GM21576 (cell line): Measurements from ENCODE around the gene MYO1C.
"Not testable (repeated sequence)": the region's sequence is repeated elsewhere in the genome, so short reads cannot be mapped to it uniquely, and the experiment has no call there.

Source experiments
- ATAC-seq: cut with Tn5 transposase; IDR thresholded peaks from one replicate; pipeline ENCODE4 v1.9.1; 2021; ENCODE audit warnings: mild to moderate bottlenecking, moderate library complexity; ENCODE audit not compliant: unreplicated experiment

MYO1C gene

DNA sequence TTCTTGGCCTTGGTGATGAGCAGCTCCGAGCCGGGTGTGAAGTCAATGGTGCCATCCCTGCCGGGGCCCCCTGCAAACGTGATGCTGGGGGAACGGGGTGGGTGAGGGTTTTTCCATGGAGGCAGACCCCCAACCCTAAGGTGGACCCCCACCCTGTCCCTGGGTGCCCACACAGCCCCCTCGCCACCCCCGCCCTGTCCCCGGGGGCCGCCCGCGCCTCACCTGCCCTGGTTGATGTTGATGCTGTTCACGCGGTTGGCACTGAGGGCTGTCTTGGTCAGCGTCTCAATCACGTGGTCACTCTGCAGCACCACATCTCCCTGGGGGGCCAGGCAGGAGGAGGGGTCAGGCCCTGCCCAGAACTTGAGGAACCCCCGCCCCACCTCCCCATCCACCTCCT, 25.2 kb downstream of the MYO1C start:
- ATAC-seq: no peak

DNA sequence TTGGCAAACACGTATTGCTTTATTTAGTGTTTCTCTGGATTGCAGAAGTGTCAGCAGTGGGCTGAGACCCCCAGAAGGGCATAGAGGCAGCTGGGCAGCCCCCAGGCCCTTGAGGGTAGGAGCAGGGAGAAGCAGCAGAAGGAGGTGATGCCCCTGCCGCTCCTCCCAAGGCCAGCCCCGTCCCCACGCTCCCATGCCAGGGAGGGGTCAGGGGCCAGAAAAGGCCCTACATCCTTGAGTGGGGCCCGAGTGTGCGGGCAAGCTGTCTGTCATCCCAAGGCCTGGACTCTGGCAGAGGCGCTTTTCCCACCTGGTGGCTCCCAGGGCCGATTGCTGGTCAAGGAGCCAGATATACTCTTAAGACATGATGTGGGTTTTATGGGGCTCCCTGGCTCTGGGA, 28.3 kb downstream of the MYO1C start:
- no peak for ATAC-seq

DNA sequence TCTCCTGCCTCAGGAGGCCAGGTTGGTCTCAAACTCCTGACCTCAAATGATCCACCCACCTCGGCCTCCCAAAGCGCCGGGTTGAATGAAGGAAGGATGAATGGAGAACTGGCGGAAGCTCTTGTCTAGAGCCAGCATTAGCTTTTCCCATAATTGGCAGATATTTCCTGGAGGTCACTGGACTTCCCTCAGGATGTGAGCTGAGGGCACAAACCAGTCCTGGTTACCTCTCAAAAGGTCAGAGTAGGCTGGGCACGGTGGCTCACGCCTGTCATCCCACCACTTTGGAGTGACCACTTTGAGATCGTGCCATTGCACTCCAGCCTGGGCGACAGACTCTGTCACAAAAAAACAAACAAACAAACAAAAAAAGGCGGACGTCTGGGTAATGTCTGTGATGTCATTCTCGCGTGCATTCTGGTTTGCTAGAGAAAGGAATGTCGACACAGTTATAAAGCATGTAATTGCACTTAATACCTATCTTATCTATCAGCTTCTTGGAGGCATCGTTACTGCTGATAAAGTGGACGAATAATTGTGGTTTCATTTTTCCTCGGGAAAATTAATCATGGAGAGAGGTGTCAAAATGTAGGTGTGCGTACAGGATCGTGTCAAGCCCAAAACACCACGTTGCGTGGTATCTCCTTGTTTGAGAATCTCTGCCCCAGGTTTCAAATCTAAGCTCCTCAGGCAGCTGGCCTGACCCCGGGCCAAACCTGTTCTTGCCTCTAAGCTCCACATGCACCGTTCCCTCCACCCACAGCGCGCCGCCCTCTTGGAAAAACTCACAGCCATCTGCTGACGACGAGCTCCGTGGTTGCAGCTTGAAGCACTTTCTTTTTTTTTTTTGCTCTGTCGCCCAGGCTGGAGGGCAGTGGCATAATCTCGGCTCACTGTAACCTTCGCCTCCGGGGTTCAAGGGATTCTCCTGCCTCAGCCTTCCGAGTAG, 30.0 kb downstream of the MYO1C start:
- ATAC-seq: no peak

DNA sequence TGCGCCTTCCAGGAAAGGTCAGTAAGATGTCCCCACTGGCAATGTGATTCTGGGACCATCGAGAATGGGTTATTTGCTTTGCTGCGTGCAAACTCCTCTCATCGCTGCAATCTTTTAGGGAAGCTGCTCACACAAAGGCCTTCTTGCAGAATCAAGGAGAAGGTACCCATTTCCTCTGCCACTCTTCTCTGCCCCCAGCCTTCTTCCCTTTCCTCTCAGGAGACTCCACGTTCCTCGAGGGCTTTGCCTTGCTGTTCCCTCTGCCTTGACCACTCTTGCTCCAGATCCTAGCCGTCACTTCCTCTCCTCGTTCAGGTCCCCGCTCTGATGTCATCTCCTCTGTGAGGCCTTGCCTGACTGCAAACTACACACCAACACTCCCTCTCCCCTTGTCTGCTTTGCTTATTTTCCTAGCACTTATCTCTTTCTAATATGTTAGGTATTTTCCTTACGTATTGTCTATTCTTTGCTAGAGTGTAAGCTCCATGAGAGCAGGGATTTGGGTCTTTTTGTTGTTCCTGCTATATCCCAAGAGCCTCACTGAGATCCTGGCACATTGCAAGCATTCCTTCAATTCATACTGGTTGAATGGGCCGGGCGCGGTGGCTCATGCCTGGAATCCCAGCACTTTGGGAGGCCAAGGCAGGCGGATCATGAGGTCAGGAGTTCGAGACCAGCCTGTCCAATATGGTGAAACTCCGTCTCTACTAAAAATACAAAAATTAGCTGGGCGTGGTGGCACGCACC, 31.1 kb downstream of the MYO1C start:
- no peak for ATAC-seq

DNA sequence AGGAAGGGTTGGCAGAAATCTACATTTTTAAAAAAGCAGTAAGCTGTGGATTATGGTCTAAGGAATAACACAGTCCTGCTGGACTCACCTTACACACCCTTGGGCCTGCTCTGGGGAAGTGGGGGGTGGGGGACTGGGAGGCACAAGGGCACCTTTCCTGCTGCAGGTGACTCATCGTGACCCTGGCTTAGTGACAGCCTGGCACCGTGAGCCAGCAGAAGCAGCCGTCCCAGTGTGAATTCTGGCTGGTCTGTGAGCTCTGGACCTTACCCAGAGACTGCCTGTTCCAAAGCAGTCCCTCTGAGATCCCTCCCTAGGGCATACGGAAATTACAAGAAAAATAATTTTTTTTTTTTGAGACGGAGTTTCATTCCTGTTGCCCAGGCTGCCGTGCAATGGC, 32.3 kb downstream of the MYO1C start:
- no peak for ATAC-seq

DNA sequence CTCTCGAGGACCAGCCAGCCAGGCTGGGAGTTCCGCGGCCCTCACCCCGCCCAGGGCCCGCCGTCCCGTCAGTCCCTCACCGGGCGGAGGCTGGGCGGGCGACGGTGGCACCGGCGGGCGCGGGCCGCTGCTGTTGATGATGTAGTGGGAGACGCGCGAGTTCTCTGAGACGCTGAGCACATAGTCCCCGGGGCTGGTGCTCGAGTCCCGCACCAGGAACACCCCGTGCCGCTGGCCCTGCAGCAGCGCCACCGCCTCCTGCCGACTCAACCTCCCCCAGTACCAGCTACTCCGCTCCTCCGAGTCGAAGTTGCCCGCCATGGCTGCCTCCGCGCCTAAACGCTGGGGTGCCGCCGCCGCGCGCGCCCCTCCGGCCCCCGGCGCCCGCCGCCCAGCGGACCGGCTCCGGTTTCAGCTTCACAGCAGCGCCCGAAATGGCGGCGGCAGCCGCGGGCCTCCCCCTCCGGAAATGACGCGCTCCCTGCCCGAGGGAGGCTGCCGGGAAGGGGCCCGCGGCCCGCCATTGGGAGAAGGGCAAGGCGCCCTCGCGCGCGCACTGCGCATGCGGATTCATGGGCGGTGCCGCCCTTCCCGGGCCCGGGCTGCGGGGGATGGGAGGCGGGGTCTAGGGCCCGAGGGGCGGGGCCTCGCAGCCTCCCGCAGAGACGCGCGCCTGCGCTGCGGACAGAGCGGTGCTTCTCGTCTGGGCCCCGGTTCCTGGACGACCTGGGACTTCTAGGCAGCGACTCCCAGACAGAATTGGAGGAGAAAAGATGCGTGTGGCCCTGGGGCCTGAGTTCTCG, 36.5 kb downstream of the MYO1C start, which contains the start of gene CRK:
CRK (minus strand) TSS at position 436 of the 803 bp plus-strand sequence; CDS start at position 321, 115 bp downstream.
- peak; percentile 66 for ATAC-seq

DNA sequence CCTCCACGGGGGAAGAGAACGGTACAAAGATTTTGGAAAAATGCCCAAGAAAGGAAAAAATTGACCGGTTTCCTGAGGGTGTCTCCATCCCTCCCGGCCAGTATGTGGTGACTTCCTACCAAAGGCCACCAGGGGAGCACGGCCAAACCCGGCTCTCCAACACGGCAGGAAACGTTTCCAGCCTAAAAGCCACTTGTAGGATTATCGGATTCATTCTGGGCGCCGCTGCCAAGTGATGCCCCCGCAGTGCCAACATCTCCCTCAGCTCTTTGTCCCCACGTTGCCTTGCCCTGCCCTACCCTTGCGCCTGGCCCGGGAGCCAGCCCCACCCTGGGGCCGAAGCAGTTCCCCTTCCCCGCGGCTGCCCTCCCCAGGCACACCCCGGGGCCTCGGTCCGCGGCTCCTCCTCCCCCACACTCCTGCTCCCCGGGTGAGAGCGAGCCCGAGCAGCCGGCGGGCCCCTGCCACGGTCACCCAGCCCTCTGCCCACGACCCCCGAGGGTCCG, 37.1 kb downstream of the MYO1C start:
- ATAC-seq: peak; percentile 33

DNA sequence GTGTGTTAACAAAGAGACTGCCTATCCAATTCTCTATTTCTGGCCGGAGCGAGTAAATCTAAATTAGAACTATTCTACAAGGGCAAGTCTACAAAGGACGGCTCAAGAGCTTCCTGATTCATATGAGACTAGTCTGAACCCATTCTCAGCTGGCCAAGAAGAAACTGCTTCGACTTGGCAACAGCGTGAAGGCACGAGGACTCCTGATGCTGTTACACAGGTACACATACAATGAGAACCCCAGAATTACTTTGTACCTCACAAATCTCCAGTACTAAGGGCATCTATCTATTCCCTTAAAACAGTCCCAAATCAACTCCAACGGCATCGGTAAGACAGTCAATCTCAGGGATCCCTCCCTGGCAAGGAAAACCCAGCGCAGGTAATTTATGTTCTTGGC, 37.9 kb downstream of the MYO1C start:
- no peak for ATAC-seq

DNA sequence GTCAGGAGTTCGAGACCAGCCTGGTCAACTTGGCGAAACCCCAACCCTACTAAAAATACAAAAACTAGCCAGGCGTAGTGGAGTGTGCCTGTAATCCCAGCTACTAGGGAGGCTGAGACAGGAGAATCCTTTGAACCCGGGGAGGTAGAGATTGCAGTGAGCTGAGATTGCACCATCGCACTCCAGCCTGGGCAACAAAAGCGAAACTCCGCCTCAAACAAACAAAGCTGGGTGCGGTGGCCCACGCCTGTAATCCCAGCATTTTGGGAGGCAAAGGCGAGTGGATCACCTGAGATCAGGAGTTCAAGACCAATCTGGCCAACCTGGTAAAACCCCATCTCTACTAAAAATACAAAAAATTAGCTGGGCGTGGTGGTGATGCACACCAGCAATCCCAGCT, 38.8 kb downstream of the MYO1C start:
- not testable (repeated sequence) for ATAC-seq

DNA sequence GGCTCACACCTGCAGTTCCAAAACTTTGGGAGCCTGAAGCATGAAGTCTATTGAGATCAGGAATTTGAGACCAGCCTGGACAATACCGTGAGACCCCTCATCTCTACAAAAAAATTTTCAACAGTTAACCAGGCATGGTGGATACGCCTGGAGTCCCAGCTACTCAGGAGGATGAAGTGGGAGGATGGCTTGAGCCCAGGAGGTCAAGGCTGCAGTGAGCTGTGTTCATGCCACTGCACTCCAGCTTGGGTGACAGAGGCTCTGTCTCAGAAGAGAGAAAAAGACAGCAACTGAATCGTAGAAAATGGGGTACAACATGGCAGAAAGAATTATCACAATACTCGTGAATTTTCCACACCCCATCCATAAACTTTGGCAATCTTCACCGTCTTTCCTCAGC, 39.6 kb downstream of the MYO1C start:
- ATAC-seq: no peak

DNA sequence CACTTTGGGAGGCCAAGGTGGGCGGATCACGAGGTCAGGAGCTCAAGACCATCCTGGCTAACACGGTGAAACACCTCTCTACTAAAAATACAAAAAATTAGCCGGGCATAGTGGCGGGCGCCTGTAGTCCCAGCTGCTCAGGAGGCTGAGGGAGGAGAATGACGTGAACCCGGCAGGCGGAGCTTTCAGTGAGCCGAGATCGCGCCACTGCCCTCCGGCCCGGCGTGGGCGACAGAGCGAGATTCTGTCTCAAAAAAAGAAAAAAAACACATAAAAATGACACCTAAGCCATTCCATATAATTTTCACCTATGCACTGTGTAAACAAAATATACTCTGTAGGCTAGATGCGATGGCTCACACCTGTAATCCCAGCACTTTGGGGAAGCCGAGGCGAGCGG, 42.2 kb downstream of the MYO1C start:
- not testable (repeated sequence) for ATAC-seq

DNA sequence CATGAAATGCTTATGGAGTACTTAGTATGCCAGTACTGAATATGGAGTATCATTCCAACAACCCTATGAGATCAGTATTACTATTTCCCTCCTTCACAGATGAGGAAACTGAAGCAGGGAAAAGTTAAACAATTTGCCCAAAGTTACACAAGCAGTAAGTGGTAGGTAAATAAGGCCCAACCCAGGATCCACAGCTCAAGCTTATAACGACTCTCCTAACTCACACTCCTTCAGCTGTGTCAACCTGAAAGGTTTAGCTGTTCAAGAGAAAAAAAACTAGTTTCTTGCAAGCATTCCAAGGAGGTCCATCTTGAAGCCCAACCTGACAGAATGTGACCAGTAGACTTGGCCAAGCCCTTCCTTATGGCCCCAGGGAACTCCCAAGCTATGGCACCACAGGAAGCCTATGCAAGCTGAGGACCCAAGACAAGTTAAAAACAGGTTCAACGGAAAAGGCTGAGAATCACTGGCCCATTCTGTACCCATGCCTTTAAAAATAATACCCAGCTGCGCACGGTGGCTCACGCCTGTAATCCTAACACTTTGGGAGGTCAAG, 43.0 kb downstream of the MYO1C start:
- ATAC-seq: no peak

DNA sequence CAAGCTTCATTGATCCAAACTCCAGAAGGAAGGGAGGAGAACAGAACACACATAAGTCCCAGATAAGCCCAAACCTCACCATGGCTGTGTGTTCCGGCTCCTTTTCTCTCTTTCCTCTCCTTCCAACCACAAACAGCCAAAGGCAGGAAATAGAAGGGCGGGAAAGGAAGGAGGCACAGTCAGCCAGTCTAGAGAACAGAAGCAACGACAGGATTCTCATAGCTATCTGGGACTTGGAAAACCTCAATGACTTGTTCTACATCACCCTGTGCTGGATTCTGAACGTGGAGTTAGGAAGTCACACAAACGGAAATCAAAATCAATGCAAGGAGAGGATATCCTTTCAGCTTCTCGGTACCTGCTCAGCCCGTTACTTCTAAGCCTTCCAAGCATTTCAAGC, 45.4 kb downstream of the MYO1C start:
- no peak for ATAC-seq

DNA sequence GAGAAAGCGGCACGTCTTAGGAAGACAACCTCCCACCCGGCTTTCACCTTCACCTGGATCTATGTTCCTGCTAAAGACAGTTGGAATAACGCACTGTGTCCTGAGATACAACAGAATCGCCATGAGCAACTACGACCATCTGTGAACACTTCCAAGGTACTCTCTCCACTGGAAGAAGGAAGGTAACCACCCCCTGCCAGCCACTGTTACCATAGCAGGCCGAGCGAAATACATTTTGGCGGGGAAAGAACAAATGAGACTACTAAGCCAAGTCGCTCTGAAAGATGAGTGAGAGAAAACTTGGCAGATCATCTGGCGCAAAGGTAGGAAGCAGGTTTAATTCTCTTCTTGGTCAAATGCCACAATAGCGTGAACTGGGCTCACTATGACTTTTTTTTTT, 46.3 kb downstream of the MYO1C start:
- ATAC-seq: no peak

DNA sequence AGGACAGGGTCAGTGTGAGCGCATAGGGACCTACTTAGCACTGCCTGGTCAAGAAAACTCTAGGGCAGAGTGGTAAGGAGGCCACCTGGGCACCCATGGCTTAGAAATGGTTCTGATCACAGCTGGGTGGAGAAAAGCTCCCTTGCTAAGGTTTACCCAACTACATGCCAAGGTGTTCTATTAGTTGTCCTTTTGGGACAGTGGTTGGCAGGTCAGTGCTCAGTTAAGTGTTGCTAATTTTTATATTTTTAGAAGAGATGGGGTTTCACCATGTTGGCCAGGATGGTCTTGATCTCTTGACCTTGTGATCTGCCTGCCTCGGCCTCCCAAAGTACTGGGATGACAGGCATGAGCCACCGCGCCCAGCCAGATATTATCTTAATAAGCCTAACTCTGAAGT, 46.8 kb downstream of the MYO1C start:
- ATAC-seq: not testable (repeated sequence)

DNA sequence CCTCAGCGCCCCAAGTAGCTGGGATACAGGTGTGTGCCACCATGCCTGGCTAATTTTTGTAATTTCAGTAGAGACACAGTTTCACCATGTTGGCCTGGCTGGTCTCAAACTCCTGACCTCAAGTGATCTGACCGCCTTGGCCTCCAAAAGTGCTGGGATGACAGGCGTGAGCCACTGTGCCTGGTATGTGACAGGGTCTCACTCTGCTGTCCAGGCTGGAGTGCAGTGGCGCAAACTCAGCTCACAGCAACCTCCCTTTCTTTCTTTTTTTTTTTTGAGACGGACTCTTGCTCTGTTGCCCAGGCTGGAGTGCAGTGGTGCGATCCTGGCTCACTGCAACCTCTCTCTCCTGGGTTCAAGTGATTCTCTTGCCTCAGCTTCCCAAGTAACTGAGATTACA, 49.8 kb downstream of the MYO1C start:
- ATAC-seq: not testable (repeated sequence)

DNA sequence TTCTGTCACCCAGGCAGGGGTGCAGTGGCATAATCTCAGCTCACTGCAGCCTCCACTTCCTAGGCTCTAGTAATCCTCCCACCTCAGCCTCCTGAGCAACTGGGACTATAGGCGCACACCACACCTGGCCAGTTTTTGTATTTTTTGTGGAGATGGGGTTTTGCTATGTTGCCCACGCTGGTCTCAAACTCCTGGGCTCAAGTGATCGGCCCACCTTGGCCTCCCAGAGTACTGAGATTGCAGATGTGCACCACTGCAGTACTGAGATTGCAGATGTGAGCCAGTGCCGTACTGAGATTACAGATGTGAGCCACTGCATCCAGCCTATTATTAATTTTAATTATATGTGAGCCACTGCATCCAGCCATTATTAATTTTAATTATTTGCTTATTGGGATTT, 50.3 kb downstream of the MYO1C start:
- no peak for ATAC-seq

DNA sequence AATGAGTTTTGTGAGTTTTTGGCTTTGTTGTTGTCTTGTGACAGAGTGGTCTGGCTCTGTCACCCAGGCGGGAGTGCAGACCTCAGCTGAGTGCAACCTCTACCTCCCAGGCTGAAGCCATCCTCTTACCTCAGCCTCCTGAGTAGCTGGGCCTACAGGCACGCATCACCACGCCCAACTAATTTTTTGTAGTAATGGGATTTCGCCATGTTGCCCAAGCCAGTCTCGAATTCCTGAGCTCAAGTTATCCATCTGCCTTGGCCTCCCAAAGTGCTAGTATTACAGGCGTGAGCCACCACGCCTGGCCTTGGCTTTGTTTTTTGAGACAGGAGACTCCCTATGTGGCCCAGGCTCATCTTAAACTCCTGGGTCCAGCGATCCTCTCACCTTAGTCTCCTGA, 51.6 kb downstream of the MYO1C start:
- no peak for ATAC-seq

DNA sequence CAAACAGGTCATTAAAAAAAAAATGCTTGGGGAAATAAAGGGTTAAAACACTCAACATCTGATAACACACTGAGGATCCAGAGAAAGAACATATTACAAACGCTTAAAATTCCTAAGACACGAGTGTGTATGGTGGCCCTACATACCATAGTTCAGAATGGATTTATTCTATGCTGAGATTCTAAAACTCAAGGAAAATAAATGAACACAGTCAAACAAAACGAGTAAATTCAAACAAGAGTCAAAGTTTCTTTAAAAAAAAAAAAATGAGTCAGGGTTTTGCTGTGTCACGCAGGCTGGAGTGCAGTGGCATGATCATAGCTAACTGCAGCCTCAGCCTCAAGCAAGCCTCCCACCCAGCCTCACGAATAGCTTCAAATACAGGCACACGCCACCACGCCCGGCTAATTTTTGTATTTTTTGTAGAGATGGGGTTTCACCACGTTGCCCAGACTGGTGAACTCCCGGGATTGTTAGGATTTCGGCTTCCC, 53.8 kb downstream of the MYO1C start:
- no peak for ATAC-seq

DNA sequence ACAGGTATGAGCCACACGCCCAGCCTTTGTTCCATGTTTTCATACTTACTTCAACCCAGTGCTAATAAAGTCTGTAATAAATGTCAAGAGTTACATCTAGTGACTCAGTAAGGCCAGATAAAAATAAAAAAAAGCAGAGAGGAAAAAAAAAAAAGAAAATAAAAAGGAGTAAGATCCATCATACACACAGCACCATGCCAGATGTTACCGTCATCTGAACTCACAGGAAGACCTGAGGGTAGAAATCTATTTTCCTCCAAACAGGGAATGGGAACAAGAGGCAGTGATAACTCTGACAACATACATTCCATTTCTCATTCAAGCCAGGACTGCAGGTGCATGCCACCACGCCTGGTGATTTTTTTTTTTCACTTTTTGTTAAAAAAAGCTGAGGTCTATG, 57.2 kb downstream of the MYO1C start:
- ATAC-seq: no peak
